Central memory CD4-positive, alpha-beta T cell (primary cell): ENCODE data around the gene TMTC1.

Experiments
- DNase-seq: peaks from one replicate; pipeline ENCODE4 v3.0.0; 2022

TMTC1 gene

GRCh38 chr12:29611906-29612305 lies 171.8 kb downstream of the TMTC1 start:
- DNase-seq = no peak

DNA sequence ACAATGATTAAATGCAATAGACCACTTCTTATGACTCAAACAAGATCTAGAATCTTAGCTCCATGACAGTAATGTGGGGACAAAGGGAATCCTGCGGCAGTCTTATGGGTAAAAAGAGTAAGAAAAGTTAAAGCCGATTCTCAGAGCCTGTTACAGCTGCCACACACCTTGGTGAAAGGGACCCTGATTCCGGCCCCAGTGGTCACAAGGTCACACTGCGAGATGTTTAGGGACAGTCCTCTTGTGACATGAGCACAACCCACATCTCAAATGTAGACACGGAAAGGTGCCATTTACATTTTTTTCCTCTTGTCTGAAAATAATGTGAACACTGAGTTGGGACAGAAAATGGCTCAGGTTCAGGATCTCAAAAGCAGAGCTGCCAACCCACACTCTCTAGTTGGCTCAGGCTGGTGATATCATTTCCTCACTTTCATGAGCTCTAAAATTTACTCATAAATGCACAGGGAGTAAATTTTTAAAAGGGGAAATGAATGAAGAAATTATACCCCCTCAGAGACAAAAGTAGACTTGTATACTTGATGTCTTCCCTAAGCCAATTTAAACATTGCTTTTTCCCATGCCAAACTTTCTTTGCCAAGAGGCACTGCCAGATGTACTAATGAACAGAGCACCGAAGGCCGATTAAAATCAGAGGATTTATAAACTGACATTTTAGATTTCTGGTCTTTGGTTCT lies 173.1 kb downstream of the TMTC1 start:
- DNase-seq = no peak

DNA sequence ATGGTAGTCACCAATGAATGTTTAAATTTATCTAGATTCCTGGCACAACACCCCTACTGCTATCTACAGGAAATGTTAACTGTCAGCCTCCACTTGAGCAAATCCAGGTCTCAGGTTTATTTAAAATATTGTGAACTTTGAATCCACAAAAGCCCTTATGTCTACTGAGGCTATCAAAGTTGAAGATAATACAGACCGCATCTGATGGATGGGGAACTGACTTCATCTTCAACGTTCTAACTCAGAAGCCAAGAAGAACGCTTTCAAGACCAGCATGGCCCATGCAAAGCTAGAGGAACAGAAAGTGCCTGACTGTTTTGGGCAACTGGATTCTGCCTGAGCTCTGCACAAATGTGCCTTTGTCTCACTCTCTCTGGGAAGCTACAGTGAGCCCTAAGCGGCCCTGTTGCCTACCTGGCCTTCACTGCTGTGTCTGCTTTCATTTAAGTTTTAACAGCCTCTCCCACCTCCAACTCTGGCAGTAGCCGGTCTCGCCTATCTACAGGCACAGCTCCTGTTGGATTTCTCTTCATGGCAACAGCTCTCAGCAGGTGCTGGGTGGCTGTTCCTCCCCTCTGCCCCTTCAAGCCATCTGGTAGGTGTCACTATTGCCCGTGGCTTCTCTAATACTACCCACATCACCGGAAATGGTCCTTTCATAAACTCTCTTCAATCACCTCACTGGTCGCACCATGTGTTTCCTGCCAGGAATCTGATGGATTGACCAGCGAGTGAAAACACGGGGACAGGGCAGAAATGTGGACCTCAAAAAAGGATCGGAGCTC lies 174.1 kb downstream of the TMTC1 start:
- DNase-seq = no peak

GRCh38 chr12:29608581-29608980 lies 175.2 kb downstream of the TMTC1 start:
- DNase-seq = no peak

- no peak for DNase-seq
Observed at GRCh38 chr12:29599381-29599780, 184.4 kb downstream of the TMTC1 start.

DNA sequence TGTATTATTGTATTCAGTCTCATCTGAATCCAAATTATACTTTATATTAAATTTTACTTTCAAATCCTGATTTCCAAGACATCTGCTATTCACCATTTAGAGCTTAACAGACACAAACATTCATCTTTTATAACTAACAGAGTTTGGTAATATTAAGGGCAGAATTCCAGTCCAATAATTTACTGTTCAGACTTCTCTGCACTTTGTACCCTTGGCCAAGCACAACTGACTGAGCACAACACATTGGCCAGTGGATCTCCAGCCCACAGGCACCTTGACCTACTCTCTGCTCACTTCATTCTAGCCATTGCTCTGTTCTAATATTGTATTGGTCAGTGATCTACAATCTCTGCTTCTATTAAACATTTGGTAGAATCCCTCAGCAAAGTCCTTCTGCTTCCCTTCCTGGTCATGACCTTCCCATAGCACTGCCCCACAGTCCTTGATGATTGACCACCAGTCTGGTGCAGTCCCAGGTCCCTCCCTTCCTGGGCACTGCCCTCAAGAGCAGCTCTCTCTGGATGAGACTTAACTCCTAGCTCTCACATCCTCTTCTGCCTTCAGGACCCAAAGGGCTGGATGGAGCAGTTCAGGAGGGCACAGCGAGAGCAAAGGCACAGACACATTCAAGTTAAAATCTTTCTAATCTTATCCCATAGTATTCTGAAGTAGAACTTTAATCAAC lies 188.5 kb downstream of the TMTC1 start:
- DNase-seq = no peak

GRCh38 chr12:29593001-29593400 lies 190.7 kb downstream of the TMTC1 start:
- DNase-seq = no peak

DNA sequence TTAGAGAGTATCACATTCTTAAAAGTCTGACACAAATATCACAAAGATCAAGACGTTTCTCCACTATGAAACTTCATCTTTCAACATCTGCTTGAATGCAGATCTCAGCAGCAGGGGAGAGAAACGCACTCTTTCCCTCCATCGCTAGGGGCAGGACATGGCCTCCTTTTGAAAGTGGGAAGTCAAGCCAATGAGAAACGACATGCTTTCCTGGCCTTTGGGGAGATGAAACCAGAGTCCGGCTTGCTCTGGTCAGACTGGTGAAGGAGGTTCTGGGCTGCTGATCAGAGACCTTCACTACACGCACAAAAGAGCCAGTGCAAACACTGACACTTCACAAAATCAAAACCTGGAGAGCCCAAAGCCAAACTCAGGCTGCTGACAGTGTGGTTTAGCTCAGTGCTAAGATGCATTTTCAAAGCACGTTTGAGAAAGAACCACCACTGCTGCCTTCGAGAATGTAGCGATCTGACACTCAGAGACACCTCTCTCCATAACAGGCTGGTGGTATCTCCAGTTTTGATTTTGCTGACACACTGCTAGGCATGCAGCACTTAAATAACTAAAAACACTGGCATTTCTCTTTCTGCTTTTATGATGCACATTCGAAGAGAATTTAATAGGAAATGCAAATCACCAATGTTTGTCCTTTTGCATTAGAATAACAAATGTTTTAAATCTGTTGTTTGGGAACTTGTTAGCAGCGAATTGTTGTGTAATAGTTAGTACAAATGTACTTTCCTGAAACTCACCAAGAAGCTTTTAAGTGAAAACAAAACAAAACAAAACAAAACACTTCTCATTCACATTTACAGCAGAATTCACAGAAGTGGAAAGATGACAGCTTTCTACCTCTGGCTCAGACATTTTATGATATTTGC lies 192.4 kb downstream of the TMTC1 start:
- no peak for DNase-seq

GRCh38 chr12:29589851-29590250 lies 193.9 kb downstream of the TMTC1 start:
- no peak for DNase-seq

DNA sequence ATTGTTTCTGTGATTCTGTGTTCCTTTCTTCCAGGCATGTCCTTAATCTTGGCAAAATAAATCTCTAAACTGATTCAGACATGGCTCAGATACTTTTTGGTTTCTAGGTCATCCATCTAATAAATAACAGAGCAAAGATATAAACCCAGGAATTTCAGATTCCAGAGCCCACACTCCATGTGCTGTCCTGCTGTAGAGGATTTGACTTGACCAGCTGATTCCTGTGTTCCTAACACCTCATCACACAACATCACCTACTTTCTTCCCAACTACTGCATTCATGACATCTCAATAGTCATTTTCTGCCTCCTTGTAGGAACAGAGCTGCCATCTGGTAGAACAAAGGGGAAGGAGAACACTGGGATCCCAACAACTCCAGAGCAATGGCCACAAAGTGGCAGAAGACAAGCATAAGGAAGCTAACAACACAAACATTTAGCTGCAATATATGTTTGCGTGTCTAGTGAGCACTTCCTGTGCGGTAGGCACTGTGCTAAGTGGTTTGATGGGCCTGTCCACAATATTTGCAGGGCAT lies 194.4 kb downstream of the TMTC1 start:
- no peak for DNase-seq

DNA sequence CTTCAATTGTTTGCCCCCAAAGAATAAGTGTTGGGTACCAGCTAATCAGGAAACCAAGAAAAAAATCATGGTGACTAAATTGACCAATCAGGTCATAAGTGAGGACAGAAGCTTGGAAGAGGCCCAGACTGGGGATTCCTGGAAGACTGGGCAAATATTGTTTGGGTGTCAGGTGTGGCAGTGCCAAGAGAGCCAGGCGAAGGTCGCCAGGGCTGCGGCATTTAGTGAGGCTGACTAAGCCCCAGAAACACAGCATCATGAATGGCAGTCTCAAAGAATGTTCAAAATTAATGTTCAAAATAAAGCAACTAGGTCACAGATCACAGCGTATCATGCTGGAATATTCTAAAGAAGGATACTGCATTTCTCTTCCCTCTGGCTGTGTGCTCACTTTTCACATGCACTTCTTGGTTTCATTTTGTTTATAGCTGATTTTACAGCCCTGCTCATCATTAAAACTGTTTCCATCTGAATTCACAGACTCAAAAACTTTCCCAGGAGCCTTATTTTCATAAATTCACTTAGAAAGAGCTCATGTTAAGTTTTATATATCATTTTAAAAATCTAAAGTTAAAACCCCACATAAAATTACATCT lies 201.0 kb downstream of the TMTC1 start:
- DNase-seq = no peak

GRCh38 chr12:29582146-29582545 lies 201.6 kb downstream of the TMTC1 start:
- DNase-seq = no peak

DNA sequence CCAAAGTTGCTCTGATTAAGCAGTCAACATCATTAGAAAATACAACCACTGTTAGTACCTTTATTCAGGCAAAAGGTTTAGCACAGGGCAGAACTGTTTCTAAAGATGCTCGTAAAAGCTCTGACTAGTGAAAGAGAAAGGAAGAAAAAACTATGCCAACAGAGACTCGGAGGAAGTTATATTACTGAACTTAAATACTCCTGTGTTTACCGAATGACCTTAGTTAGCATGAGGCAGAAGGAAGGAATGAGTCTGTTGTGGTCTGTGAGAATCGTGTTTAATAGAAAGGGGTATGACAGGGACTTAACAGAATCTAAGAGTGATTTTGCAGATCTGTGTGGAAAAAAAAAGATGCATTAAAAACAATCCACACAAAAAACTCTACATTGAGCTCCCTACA lies 202.1 kb downstream of the TMTC1 start:
- no peak for DNase-seq

DNA sequence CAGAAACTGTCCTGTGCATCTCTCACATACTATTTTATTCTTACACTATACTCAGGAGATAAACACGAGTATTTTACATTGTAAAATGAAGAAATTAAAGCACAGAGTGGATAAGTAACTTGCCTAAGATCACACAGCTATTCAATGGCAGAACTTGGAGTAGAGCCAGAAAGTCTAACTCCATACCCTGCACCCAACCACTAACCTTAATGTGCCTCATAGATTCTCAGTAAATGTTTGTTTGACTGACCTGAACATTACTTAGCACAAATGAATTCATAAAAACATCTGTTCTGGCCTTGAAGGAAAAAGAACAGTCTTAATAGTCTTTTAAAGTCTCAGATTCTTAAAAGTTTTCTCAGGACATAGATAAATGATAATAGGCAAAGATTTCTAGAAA lies 202.8 kb downstream of the TMTC1 start:
- no peak for DNase-seq

DNA sequence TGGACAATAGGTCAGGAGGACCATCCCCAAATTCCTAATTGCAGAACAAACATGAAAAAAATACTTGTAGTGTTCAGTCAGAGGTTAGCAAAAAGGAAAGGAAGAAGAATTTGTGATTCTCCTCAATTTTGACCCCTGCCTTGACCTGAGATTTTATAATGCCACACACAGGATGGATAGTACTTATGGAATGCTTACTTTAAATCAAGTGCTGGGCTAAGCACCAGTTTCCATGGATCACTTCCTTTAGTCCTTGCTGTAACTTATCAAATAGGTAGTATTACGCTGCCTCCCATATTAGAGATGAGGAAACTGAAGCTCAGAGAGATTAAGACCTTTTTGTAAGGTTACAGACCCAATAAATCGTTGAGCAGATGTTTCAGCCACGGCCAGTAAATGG lies 205.0 kb downstream of the TMTC1 start:
- no peak for DNase-seq

DNA sequence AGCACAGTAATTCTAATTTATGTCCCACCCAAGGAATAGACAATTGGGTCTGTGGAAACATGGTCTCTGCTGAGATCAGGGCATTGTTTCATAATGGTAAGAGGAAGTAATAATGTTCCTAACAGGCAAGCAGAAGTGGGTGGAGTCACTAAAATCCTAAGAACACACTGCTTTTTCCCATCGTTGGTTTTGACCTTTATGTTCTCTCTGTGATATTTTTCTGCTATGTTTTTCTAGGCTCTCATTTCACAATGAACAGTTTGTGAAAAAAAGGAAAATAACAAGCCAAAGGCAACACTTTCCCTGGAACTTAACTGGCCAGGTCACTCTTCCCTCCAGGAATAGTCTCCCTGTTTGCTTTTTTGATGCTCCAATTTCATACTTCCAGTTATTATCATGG lies 205.7 kb downstream of the TMTC1 start:
- DNase-seq = no peak

- DNase-seq = no peak
Observed at GRCh38 chr12:29574500-29574899, 209.2 kb downstream of the TMTC1 start.

DNA sequence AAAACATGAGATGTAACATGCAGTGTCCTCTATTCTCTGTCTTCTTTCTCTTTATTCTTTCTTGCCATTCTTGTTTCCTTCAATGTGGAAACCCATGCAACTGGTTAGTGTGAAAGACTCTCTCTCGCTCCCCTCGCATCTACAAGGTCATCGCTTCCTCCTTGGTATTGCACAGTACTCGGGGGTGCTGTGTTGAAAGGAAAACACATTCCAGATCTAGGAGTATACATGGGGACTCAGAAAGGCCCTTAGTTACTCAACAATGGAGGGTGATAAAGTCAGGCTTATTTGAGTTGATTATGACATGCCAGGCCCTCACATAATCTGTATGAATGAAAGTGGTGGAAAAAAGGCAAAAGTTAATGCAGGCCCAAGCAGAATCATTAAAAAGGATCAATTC lies 210.8 kb downstream of the TMTC1 start:
- no peak for DNase-seq

DNA sequence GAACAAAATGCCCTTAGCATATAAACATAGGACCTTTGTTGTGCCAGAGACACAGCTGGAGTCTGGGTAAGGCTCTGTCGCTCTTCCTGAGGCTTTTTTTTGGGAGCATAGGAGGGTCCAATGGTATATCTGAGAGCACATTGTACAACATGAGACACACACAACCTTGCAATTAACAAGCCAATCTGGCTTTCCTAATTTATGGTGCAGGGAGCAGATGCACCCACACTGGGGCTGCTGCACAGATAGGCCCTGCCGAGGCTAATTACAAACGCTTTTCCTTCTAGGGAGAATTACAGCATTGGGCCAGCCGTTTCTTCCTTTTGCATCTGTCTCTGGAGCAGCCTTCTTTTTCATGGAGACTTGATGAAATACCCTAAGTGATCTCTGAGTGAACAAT lies 211.3 kb downstream of the TMTC1 start:
- DNase-seq = no peak

- DNase-seq = no peak
Observed at GRCh38 chr12:29569132-29569757, 214.5 kb downstream of the TMTC1 start.

DNA sequence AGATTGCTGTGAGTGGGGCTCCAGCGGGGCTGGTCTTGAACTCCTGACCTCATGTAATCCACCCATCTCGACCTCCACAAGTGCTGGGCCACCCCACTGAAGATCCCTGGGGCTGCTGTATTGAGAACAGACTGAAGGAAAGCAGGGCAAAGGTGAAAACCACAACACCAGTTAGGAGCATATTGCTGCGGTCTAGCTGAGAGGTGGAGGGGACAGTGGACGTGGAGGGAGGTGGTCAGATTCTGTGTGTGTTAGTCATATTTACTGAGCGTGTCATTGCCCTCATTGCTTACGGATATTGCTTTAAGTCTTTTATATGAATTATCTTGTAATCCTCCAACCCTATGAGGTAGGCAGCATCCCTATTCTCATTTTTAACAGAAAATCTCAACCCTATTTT lies 217.3 kb downstream of the TMTC1 start:
- no peak for DNase-seq

- DNase-seq = no peak
Observed at GRCh38 chr12:29565727-29566126, 218.0 kb downstream of the TMTC1 start.
